Measurements from ENCODE around the gene GLE1.

- TF ChIP-seq, protein P1, sequence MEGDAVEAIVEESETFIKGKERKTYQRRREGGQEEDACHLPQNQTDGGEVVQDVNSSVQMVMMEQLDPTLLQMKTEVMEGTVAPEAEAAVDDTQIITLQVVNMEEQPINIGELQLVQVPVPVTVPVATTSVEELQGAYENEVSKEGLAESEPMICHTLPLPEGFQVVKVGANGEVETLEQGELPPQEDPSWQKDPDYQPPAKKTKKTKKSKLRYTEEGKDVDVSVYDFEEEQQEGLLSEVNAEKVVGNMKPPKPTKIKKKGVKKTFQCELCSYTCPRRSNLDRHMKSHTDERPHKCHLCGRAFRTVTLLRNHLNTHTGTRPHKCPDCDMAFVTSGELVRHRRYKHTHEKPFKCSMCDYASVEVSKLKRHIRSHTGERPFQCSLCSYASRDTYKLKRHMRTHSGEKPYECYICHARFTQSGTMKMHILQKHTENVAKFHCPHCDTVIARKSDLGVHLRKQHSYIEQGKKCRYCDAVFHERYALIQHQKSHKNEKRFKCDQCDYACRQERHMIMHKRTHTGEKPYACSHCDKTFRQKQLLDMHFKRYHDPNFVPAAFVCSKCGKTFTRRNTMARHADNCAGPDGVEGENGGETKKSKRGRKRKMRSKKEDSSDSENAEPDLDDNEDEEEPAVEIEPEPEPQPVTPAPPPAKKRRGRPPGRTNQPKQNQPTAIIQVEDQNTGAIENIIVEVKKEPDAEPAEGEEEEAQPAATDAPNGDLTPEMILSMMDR (IDR thresholded peaks at IDR 0.05) = no peak
- TF ChIP-seq POLR2A (IDR thresholded peaks at IDR 0.05) = no peak
Measured at GRCh38 chr9:128456613-128457061, 47.9 kb upstream of the GLE1 start.

Data from esophagus squamous epithelium (tissue), 4 donors.